CD4-positive, alpha-beta T cell treated with Interleukin-1 beta for 1 hour (primary cell): ENCODE measurements around the gene USP2.

Experiments used
- DNase-seq, 2 donors: peaks; one replicate each; pipeline ENCODE4 v3.0.0-alpha.2; 2020 to 2022

Gene USP2

GRCh38 chr11:119362741-119363080, 18.8 kb downstream of the USP2 start:
- DNase-seq, result no peak

GRCh38 chr11:119361941-119362725, 19.4 kb downstream of the USP2 start:
- DNase-seq, result no peak

- DNase-seq, result no peak
Observed at GRCh38 chr11:119361056-119361787, 20.3 kb downstream of the USP2 start.

GRCh38 chr11:119359365-119360214, 21.9 kb downstream of the USP2 start:
- DNase-seq, result no peak

- no peak for DNase-seq
Observed at GRCh38 chr11:119357074-119357473, 24.4 kb downstream of the USP2 start.

GRCh38 chr11:119356349-119357031, 25.0 kb downstream of the USP2 start:
- peak; percentile 72 to 74 for DNase-seq

- no peak for DNase-seq
Observed at GRCh38 chr11:119355091-119355843, 26.2 kb downstream of the USP2 start.

GRCh38 chr11:119352857-119353260, 28.6 kb downstream of the USP2 start:
- no peak for DNase-seq

GRCh38 chr11:119351232-119351631, 30.3 kb downstream of the USP2 start:
- DNase-seq, result no peak

GRCh38 chr11:119350302-119350701, 31.2 kb downstream of the USP2 start:
- no peak for DNase-seq

- DNase-seq, result no peak
Observed at GRCh38 chr11:119347940-119348605, 33.4 kb downstream of the USP2 start.

GRCh38 chr11:119347242-119347641, 34.2 kb downstream of the USP2 start:
- DNase-seq, result no peak

- no peak for DNase-seq
Observed at GRCh38 chr11:119346605-119347004, 34.9 kb downstream of the USP2 start, which contains the start of gene MFRP. MFRP (minus strand) TSS chr11:119346705; CDS start chr11:119346513, 192 bp downstream.

- no peak for DNase-seq
Observed at GRCh38 chr11:119345685-119346084, 35.8 kb downstream of the USP2 start.

GRCh38 chr11:119344291-119345010, 37.0 kb downstream of the USP2 start:
- DNase-seq, result no peak

GRCh38 chr11:119343726-119344125, 37.8 kb downstream of the USP2 start:
- DNase-seq, result no peak

- DNase-seq, result no peak
Observed at GRCh38 chr11:119342362-119343130, 38.9 kb downstream of the USP2 start.

- no peak for DNase-seq
Observed at GRCh38 chr11:119342023-119342300, 39.5 kb downstream of the USP2 start.

- DNase-seq, result no peak
Observed at GRCh38 chr11:119341222-119342022, 40.1 kb downstream of the USP2 start.
